Osteoblast (primary cell): ENCODE data around the gene DCLK3. TPM values are rescaled to one million over a fixed set of nuclear protein-coding genes. Genes with fewer than 3 reads are reported as not detected.

Source experiments
- DNase-seq: peaks from one replicate; pipeline ENCODE4 v3.0.0; 2011; ENCODE audit warnings: low spot score, mixed read lengths; ENCODE audit not compliant: insufficient read length; ENCODE audit errors: missing footprints
- H2AFZ ChIP-seq: 2 replicates; pipeline ENCODE4 v1.6.0; 2011; ENCODE audit warnings: mild to moderate bottlenecking, low read length
- H3K27ac ChIP-seq: 2 replicates; pipeline ENCODE4 v1.5.1; 2011; ENCODE audit warnings: mild to moderate bottlenecking, low read depth, low read length, moderate library complexity
- H3K27me3 ChIP-seq: 2 replicates; pipeline ENCODE4 v1.6.0; 2012; ENCODE audit warnings: mild to moderate bottlenecking, control low read depth, inconsistent platforms, low read length, moderate library complexity; ENCODE audit not compliant: insufficient read depth
- H3K36me3 ChIP-seq: 2 replicates; pipeline ENCODE4 v1.5.1; 2011; ENCODE audit warnings: mild to moderate bottlenecking, low read length, control low read depth, moderate library complexity; ENCODE audit not compliant: insufficient read depth
- H3K4me1 ChIP-seq: 2 replicates; pipeline ENCODE4 v1.5.1; 2011; ENCODE audit warnings: mild to moderate bottlenecking, low read length, control low read depth, moderate library complexity; ENCODE audit not compliant: insufficient read depth
- H3K4me2 ChIP-seq: 2 replicates; pipeline ENCODE4 v1.6.0; 2011; ENCODE audit warnings: mild to moderate bottlenecking, low read length; ENCODE audit not compliant: insufficient read depth
- H3K4me3 ChIP-seq: fragments of 200-600 bp; sonication (generic); 3 replicates; pipeline ENCODE4 v1.5.1; 2012; ENCODE audit warnings: mild to moderate bottlenecking, low read length, inconsistent platforms; ENCODE audit not compliant: insufficient read depth
- H3K79me2 ChIP-seq: 2 replicates; pipeline ENCODE4 v1.6.0; 2012; ENCODE audit warnings: mild to moderate bottlenecking, low read length, control low read depth, inconsistent platforms; ENCODE audit not compliant: insufficient read depth
- H3K9me3 ChIP-seq: 2 replicates; pipeline ENCODE4 v1.5.1; 2011; ENCODE audit warnings: low read depth, low read length, control low read depth
- H4K20me1 ChIP-seq: 2 replicates; pipeline ENCODE4 v1.6.0; 2012; ENCODE audit warnings: mild to moderate bottlenecking, low read length, control low read depth; ENCODE audit not compliant: insufficient read depth
- CTCF ChIP-seq: IDR thresholded peaks from 2 replicates; pipeline ENCODE4 v1.5.1; 2011; ENCODE audit warnings: mild to moderate bottlenecking, low read depth, low read length, moderate library complexity; ENCODE audit errors: extremely low read depth
- total RNA-seq: library from RNA; depleted of rRNA; stranded (reverse); fragments of >200 nt; gene quantifications from 2 replicates; pipeline ENCODE4 v1.2.3, GENCODE V29; 2012

DCLK3 gene
- total RNA-seq, 1 donor: under 0.01 TPM

GRCh38 chr3:36710606-36711005 is 53.7 kb downstream of the DCLK3 start:
- Histone ChIP-seq H3K4me2 (no peak overlapping the region), H3K4me1 (peaks cover 26% of the 10 kb centered on the region), H3K27me3 (no peaks in the 10 kb centered on the region), H3K4me3 (no peak overlapping the region), H3K79me2 (no peaks in the 10 kb centered on the region), H3K9me3 (no peaks in the 10 kb centered on the region), H2AFZ (no peak overlapping the region), H3K36me3 (no peaks in the 10 kb centered on the region), H4K20me1 (no peaks in the 10 kb centered on the region), H3K27ac (no peak overlapping the region)
- no peak for DNase-seq
- TF ChIP-seq CTCF: no peak

GRCh38 chr3:36709826-36710365 is 54.5 kb downstream of the DCLK3 start:
- Histone ChIP-seq H2AFZ (no peak overlapping the region), H3K4me1 (peaks cover 20% of the 10 kb centered on the region), H3K4me3 (no peak overlapping the region), H3K27me3 (no peaks in the 10 kb centered on the region), H4K20me1 (no peaks in the 10 kb centered on the region), H3K4me2 (no peak overlapping the region), H3K36me3 (no peaks in the 10 kb centered on the region), H3K9me3 (no peaks in the 10 kb centered on the region), H3K27ac (no peak overlapping the region), H3K79me2 (no peaks in the 10 kb centered on the region)
- DNase-seq: no peak
- TF ChIP-seq CTCF: no peak

DNA sequence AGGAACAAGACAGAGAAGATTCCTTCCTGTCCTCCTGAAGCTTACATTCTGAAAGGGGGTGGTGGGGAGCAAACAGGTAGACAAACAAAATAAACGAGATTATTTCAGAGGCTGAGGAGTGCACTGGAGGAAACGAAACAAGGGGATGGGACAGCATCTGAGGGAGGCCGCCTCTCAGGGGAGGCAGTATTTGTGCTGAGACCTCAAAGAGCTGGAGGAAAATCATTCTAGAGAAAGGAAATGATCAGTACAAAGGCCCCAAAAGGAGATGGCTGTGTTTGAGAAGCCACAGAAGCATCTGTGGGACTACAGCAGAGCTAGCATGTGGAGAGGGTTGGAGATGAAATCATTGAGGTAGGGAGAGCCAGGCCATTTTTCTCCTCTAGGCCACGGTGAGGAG is 55.1 kb downstream of the DCLK3 start:
- Histone ChIP-seq H4K20me1 (no peaks in the 10 kb centered on the region), H3K4me3 (no peak overlapping the region), H3K27ac (no peak overlapping the region), H2AFZ (no peak overlapping the region), H3K4me2 (no peak overlapping the region), H3K27me3 (no peaks in the 10 kb centered on the region), H3K36me3 (no peaks in the 10 kb centered on the region), H3K9me3 (no peaks in the 10 kb centered on the region), H3K79me2 (no peaks in the 10 kb centered on the region), H3K4me1 (peaks cover 14% of the 10 kb centered on the region)
- no peak for TF ChIP-seq CTCF
- DNase-seq: no peak

GRCh38 chr3:36707623-36708409 is 56.5 kb downstream of the DCLK3 start:
- peak overlapping the region; percentile 29 for H3K4me2 ChIP-seq

More at GRCh38 chr3:36707623-36708409, 56.5 kb downstream of the DCLK3 start:
- Histone ChIP-seq H3K36me3 (no peaks in the 10 kb centered on the region), H4K20me1 (no peaks in the 10 kb centered on the region), H3K79me2 (no peaks in the 10 kb centered on the region), H3K27ac (no peak overlapping the region), H3K4me3 (no peak overlapping the region), H3K27me3 (no peaks in the 10 kb centered on the region), H3K4me1 (peaks cover 10% of the 10 kb centered on the region), H3K9me3 (no peaks in the 10 kb centered on the region), H2AFZ (peak overlapping the region; percentile 36)
- TF ChIP-seq CTCF: peak; percentile 50
- peak; percentile 86 for DNase-seq
